ENCODE data around the gene SRSF5.

SRSF5 gene

GRCh38 chr14:69741055-69741454 is 25.9 kb upstream of the SRSF5 start:
- TF ChIP-seq CTCF (IDR thresholded peaks at IDR 0.05) = no peak
- H3K4me3 ChIP-seq = no peak overlapping the region

GRCh38 chr14:69749956-69750355 is 17.0 kb upstream of the SRSF5 start:
- H3K27ac ChIP-seq = no peak overlapping the region

More at GRCh38 chr14:69741055-69741454, 25.9 kb upstream of the SRSF5 start:
- H3K27ac ChIP-seq = no peak overlapping the region
- DNase-seq (ENCODE audit: low spot score) = no peak

GRCh38 chr14:69750495-69750894 is 16.4 kb upstream of the SRSF5 start:
- DNase-seq (ENCODE audit: low spot score) = no peak
- no peak for TF ChIP-seq CTCF (IDR thresholded peaks at IDR 0.05)
- no peak overlapping the region for H3K27ac ChIP-seq
- no peak overlapping the region for H3K4me3 ChIP-seq

More at GRCh38 chr14:69749956-69750355, 17.0 kb upstream of the SRSF5 start:
- no peak for DNase-seq (ENCODE audit: low spot score)
- H3K4me3 ChIP-seq = no peak overlapping the region
- no peak for TF ChIP-seq CTCF (IDR thresholded peaks at IDR 0.05)

GRCh38 chr14:69752773-69753172 is 14.2 kb upstream of the SRSF5 start:
- no peak overlapping the region for H3K27ac ChIP-seq
- TF ChIP-seq CTCF (IDR thresholded peaks at IDR 0.05) = no peak
- no peak for DNase-seq (ENCODE audit: low spot score)
- H3K4me3 ChIP-seq = no peak overlapping the region

GRCh38 chr14:69753860-69754259 is 13.1 kb upstream of the SRSF5 start:
- no peak for DNase-seq (ENCODE audit: low spot score)
- H3K27ac ChIP-seq = no peak overlapping the region
- H3K4me3 ChIP-seq = no peak overlapping the region
- no peak for TF ChIP-seq CTCF (IDR thresholded peaks at IDR 0.05)

GRCh38 chr14:69754487-69754886 is 12.5 kb upstream of the SRSF5 start:
- no peak for TF ChIP-seq CTCF (IDR thresholded peaks at IDR 0.05)
- H3K27ac ChIP-seq = no peak overlapping the region
- no peak overlapping the region for H3K4me3 ChIP-seq
- DNase-seq (ENCODE audit: low spot score) = no peak

- no peak overlapping the region for H3K27ac ChIP-seq
- TF ChIP-seq CTCF (IDR thresholded peaks at IDR 0.05) = no peak
- H3K4me3 ChIP-seq = no peak overlapping the region
- DNase-seq (ENCODE audit: low spot score) = no peak
Observed at GRCh38 chr14:69755296-69755695, 11.6 kb upstream of the SRSF5 start.
